ENCODE data around the gene CPNE8.

DNA sequence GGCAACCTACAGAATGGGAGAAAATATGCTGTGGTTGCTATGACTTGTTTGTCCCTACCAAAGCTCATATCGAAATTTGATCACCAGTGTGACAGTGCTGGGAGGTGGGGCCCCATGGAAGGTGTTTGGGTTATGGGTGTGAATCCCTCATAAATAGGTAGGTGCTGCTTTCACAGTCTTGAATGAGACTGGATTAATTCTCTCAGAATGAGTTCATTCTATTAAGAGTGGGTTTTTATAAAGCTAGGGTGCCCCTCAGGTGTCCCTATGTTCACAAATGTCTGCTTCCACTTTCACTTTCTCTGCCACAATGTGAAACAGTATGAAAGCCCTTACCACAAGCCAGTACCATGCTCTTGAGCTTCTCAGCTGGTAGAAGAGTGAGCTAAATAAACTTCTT is 133.5 kb downstream of the CPNE8 start:
- TF ChIP-seq, protein P1, sequence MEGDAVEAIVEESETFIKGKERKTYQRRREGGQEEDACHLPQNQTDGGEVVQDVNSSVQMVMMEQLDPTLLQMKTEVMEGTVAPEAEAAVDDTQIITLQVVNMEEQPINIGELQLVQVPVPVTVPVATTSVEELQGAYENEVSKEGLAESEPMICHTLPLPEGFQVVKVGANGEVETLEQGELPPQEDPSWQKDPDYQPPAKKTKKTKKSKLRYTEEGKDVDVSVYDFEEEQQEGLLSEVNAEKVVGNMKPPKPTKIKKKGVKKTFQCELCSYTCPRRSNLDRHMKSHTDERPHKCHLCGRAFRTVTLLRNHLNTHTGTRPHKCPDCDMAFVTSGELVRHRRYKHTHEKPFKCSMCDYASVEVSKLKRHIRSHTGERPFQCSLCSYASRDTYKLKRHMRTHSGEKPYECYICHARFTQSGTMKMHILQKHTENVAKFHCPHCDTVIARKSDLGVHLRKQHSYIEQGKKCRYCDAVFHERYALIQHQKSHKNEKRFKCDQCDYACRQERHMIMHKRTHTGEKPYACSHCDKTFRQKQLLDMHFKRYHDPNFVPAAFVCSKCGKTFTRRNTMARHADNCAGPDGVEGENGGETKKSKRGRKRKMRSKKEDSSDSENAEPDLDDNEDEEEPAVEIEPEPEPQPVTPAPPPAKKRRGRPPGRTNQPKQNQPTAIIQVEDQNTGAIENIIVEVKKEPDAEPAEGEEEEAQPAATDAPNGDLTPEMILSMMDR (IDR thresholded peaks at IDR 0.05) = no peak
- no peak for TF ChIP-seq POLR2A (IDR thresholded peaks at IDR 0.05)

Data from ovary (tissue), 3 donors.